ENCODE results near the gene MS4A5.

Gene MS4A5

GRCh38 chr11:60482361-60482760 lies 53.0 kb downstream of the MS4A5 start:
- no peak for DNase-seq (ENCODE audit: low read depth)

GRCh38 chr11:60485987-60486386 lies 56.6 kb downstream of the MS4A5 start:
- no peak for DNase-seq (ENCODE audit: low read depth)

- no peak for DNase-seq (ENCODE audit: low read depth)
Observed at GRCh38 chr11:60492488-60493009, 63.2 kb downstream of the MS4A5 start, which contains the start of gene MS4A12. Gene MS4A12 (plus strand): TSS chr11:60492778. CDS start chr11:60497319, 4,541 bp downstream.

GRCh38 chr11:60493454-60493853 lies 64.1 kb downstream of the MS4A5 start:
- DNase-seq (ENCODE audit: low read depth): no peak
